Endothelial cell of umbilical vein (primary cell): ENCODE results near the gene PCGF1. TPM values are rescaled to one million over a fixed set of nuclear protein-coding genes. Genes with fewer than 3 reads are reported as not detected.
A peak's percentile ranks its signal among the peaks of the same experiment; 100 is the strongest.

ENCODE experiments used
- BruUV-seq: library from RNA; stranded (reverse); fragments of 400-500 nt; replicated peaks from 2 replicates; lab custom pipeline; 2021; lab: Mats Ljungman, UMichigan
- CTCF ChIA-PET: fragments of 300-600, 350-600 bp; sonication (Branson Sonifier 250); formaldehyde crosslinking; loops from one replicate; lab custom pipeline; 2021; ENCODE audit warnings: antibody characterized with exemption, inconsistent platforms; lab: Charles Lee
- POLR2A ChIA-PET: fragments of 300-600, 350-600 bp; sonication (Branson Sonifier 250); formaldehyde crosslinking; loops from one replicate; lab custom pipeline; 2021; ENCODE audit warnings: antibody characterized with exemption, inconsistent platforms; lab: Charles Lee
- DNase-seq: peaks from one replicate; pipeline ENCODE4 v3.0.0-alpha.2; 2011; ENCODE audit warnings: low read depth, low spot score
- FAIRE-seq: peaks from 2 replicates; lab custom pipeline; 2011; peaks lifted over from hg19 to GRCh38; lab: Jason Lieb, UNC
- H2AFZ ChIP-seq: 2 replicates; pipeline ENCODE4 v1.6.0; 2012; ENCODE audit warnings: low read depth, low read length, control low read depth, inconsistent platforms
- H3K27ac ChIP-seq: 2 replicates; pipeline ENCODE4 v1.5.1; 2011; ENCODE audit warnings: low read depth, mild to moderate bottlenecking, control low read depth, low read length, moderate library complexity; ENCODE audit not compliant: insufficient read depth
- H3K27me3 ChIP-seq, 2 experiments: 2 replicates each; pipeline versions ENCODE4 v1.6.0 to v1.6.1; 2011; ENCODE audit warnings: low read length in 2 of 2, mixed read lengths in 1 of 2; ENCODE audit not compliant: control insufficient read depth in 2 of 2, insufficient read depth in 2 of 2
- H3K36me3 ChIP-seq, 2 experiments: 2 replicates in 1 of 2; 3 replicates in 1 of 2; pipeline ENCODE4 v1.5.1; 2011; ENCODE audit warnings: low read length in 2 of 2, mild to moderate bottlenecking in 1 of 2, moderate library complexity in 1 of 2; ENCODE audit not compliant: control insufficient read depth in 2 of 2, insufficient read depth in 2 of 2; ENCODE audit errors: extremely low read depth in 1 of 2
- H3K4me1 ChIP-seq: 3 replicates; pipeline ENCODE4 v1.5.1; 2011; ENCODE audit warnings: mild to moderate bottlenecking, low read length; ENCODE audit not compliant: control insufficient read depth, insufficient read depth; ENCODE audit errors: extremely low read depth
- H3K4me2 ChIP-seq: 2 replicates; pipeline ENCODE4 v1.6.1; 2011; ENCODE audit warnings: low read length, control low read depth, mixed read lengths; ENCODE audit not compliant: insufficient read depth
- H3K4me3 ChIP-seq, 3 experiments: fragments of 200-600 bp in 1 of 3; sonication (generic), shearing (Covaris generic) in 1 of 3; replicated peaks in 1 of 3; 2 replicates each; pipeline ENCODE4 v1.5.1; 2011 to 2016; ENCODE audit warnings: control low read depth in 3 of 3, low read length in 3 of 3, mild to moderate bottlenecking in 2 of 3, inconsistent platforms in 1 of 3, low read depth in 1 of 3, moderate library complexity in 1 of 3; ENCODE audit not compliant: insufficient read depth in 1 of 3
- H3K79me2 ChIP-seq: 2 replicates; pipeline ENCODE4 v1.6.0; 2012; ENCODE audit warnings: low read length, inconsistent platforms; ENCODE audit not compliant: control insufficient read depth, insufficient read depth
- H3K9ac ChIP-seq: replicated peaks from 2 replicates; pipeline ENCODE3; 2011; ENCODE audit warnings: low read length, control low read depth; ENCODE audit not compliant: insufficient read depth; ENCODE audit errors: extremely low read depth
- H3K9me1 ChIP-seq: replicated peaks from 3 replicates; pipeline ENCODE4 v1.6.0; 2011; ENCODE audit warnings: mild to moderate bottlenecking, low read length; ENCODE audit not compliant: control insufficient read depth, insufficient read depth; ENCODE audit errors: extremely low read depth
- H3K9me3 ChIP-seq: replicated peaks from 2 replicates; pipeline ENCODE4 v1.5.1; 2012; ENCODE audit warnings: low read length, inconsistent platforms; ENCODE audit not compliant: control insufficient read depth, insufficient read depth
- H4K20me1 ChIP-seq: replicated peaks from 2 replicates; pipeline ENCODE3; 2011; ENCODE audit warnings: mild to moderate bottlenecking, low read length; ENCODE audit not compliant: control insufficient read depth, insufficient read depth; ENCODE audit errors: extremely low read depth
- EZH2 ChIP-seq: IDR thresholded peaks from 2 replicates; pipeline ENCODE4 v1.6.1; 2012; ENCODE audit warnings: borderline replicate concordance, low read depth, mild to moderate bottlenecking, moderate library complexity, low read length, inconsistent platforms; ENCODE audit not compliant: severe bottlenecking
- FOS ChIP-seq: IDR thresholded peaks from 2 replicates; pipeline ENCODE4 v1.6.1; 2011; ENCODE audit warnings: mild to moderate bottlenecking, low read length, moderate library complexity, borderline replicate concordance; ENCODE audit not compliant: insufficient read depth
- GATA2 ChIP-seq: IDR thresholded peaks from 2 replicates; pipeline ENCODE4 v1.7.0; 2011; ENCODE audit warnings: low read depth, mild to moderate bottlenecking, moderate library complexity, mixed read lengths, low read length; ENCODE audit not compliant: insufficient read length, insufficient read depth
- JUN ChIP-seq: IDR thresholded peaks from 2 replicates; pipeline ENCODE4 v1.6.1; 2011; ENCODE audit warnings: borderline replicate concordance, low read depth; ENCODE audit not compliant: insufficient read length, insufficient read depth
- MYC ChIP-seq: IDR thresholded peaks from one replicate; pipeline ENCODE4 v1.6.1; 2011; ENCODE audit warnings: mild to moderate bottlenecking, low read depth, low read length
- POLR2A ChIP-seq: IDR thresholded peaks from 2 replicates; pipeline ENCODE4 v1.6.1; 2012; ENCODE audit warnings: low read depth, mild to moderate bottlenecking, control low read depth, low read length
- POLR2AphosphoS5 ChIP-seq: IDR thresholded peaks from 2 replicates; pipeline ENCODE4 v1.6.1; 2012; ENCODE audit warnings: low read depth, mild to moderate bottlenecking, control low read depth, low read length, moderate library complexity; ENCODE audit not compliant: insufficient read depth
- dilution Hi-C: fragments of 300-500 bp; cut with MboI; formaldehyde crosslinking; loops from one replicate; pipeline ENCODE4 v1.15.0; 2019; ENCODE audit warnings: low sequenced_read_pairs; ENCODE audit not compliant: extremely low pct_ligation_motif_present
- intact Hi-C: fragments of 100-400 bp; cut with micrococcal nuclease; formaldehyde crosslinking; loops from one replicate; pipeline ENCODE4 v1.10.0; 2022
- polyA plus RNA-seq, 4 experiments: library from polyadenylated mRNA; depleted of rRNA in 3 of 4; stranded (reverse) in 3 of 4; unstranded in 1 of 4; fragments of >200 nt; gene quantifications; 2 replicates each; pipeline versions ENCODE4 v1.2.1 to v1.2.3, GENCODE V29; 2011 to 2012; ENCODE audit warnings: missing spikeins in 1 of 4
- total RNA-seq: library from RNA; stranded (reverse); gene quantifications from 2 replicates; pipeline ENCODE4 v1.2.3, GENCODE V29; 2021
- TF ChIP-seq, protein P1 (sequence below), 2 donors: IDR thresholded peaks; 1 replicate in 1 of 2; 2 replicates in 1 of 2; pipeline ENCODE4 v1.5.1; 2011; ENCODE audit warnings: low read length in 2 of 2, mild to moderate bottlenecking in 2 of 2, moderate library complexity in 2 of 2, control low read depth in 1 of 2, inconsistent platforms in 1 of 2, low read depth in 1 of 2; ENCODE audit not compliant: insufficient read depth in 1 of 2; ENCODE audit errors: extremely low read depth in 1 of 2
- TF ChIP-seq, protein P2 (sequence below): IDR thresholded peaks from 2 replicates; pipeline ENCODE4 v1.6.1; 2011; ENCODE audit not compliant: insufficient read depth, insufficient read length

PCGF1 gene
- total and polyA plus RNA-seq, 2 donors (not counting 3 experiments of a cell fraction or from before 2014, with no cell fraction given), result 17.4 to 19.2 TPM

DNA sequence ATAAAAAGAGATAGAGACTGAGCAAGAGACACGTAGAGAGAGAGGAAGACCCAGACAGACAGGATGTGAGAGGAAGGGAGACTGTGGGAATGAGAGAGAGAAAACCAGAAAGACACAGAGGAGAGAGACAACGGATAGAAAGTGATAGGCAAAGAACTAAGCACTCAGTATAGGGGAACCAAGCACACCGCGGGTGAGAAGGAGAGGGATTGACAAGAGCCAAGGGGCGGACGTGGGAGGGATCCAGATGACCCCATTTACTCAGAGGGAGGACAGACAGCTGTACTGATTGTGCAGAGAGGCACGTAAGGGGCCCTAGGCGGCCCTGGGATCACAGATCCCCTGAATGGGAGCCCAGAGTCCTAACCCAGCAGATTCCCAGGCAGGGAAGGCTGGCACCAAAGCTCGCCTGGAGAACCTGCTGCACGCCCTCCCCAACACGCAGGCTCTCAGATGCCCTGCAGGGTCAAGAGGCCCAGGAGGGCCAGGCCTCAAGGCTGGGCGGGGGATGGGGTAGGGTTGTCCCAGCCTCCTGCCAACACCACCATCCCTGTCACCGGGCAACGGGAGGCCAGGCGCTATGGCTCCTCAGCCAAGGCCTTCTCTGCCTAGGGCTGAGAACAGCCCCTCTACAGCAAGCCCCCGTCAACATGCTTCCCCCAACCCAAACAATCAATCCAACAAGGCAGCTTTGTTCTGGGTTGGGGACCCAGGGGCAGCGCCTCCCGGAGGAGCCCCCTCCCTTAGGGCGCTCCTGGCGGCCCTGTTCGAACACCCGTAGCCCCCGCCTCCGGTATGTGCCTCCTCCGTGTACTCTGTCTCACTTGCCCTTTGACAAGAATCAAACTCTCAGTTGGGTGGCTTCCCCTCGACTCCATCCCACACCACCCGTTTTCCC lies 45.7 kb upstream of the PCGF1 start:
- no peak overlapping the region for H3K27ac ChIP-seq
- H3K4me1 ChIP-seq, result peaks cover 17% of the 10 kb centered on the region
- DNase-seq, result no peak
- no peaks in the 10 kb centered on the region for H4K20me1 ChIP-seq
- intact Hi-C loops, result no loop called here
- H3K27me3 ChIP-seq, result peaks cover 1 to 4% of the 10 kb centered on the region in 2 experiments
- dilution Hi-C loops, result no loop called here
- H3K4me3 ChIP-seq, result no peak overlapping the region
- no peak for FAIRE-seq
- ChIA-PET CTCF (interaction anchor here (0.9 kb wide), 1 partner anchor 49 kb away, joined by 3 read pairs; no protein-coding TSS in a partner anchor), POLR2A (no interaction called here)
- no peaks in the 10 kb centered on the region for H3K79me2 ChIP-seq
- H3K36me3 ChIP-seq, result peaks cover 0 to 4% of the 10 kb centered on the region in 2 experiments
- no peak overlapping the region for H3K9ac ChIP-seq
- H3K4me2 ChIP-seq, result no peak overlapping the region
- peak overlapping the region; percentile 98 for H2AFZ ChIP-seq
- BruUV-seq, result no TSS peak
- no peak for TF ChIP-seq JUN
- no peak for TF ChIP-seq EZH2
- TF ChIP-seq, protein P1, sequence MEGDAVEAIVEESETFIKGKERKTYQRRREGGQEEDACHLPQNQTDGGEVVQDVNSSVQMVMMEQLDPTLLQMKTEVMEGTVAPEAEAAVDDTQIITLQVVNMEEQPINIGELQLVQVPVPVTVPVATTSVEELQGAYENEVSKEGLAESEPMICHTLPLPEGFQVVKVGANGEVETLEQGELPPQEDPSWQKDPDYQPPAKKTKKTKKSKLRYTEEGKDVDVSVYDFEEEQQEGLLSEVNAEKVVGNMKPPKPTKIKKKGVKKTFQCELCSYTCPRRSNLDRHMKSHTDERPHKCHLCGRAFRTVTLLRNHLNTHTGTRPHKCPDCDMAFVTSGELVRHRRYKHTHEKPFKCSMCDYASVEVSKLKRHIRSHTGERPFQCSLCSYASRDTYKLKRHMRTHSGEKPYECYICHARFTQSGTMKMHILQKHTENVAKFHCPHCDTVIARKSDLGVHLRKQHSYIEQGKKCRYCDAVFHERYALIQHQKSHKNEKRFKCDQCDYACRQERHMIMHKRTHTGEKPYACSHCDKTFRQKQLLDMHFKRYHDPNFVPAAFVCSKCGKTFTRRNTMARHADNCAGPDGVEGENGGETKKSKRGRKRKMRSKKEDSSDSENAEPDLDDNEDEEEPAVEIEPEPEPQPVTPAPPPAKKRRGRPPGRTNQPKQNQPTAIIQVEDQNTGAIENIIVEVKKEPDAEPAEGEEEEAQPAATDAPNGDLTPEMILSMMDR (IDR thresholded peaks at IDR 0.05; ENCODE audit: extremely low read depth in 1 of 2, insufficient read depth in 1 of 2, low read depth in 1 of 2, low read length in 2 of 2), result no peak
- no peak for TF ChIP-seq POLR2A
- TF ChIP-seq MYC, result no peak
- TF ChIP-seq GATA2, result no peak
- no peak for TF ChIP-seq FOS
- no peak for TF ChIP-seq POLR2AphosphoS5
- TF ChIP-seq, protein P2, sequence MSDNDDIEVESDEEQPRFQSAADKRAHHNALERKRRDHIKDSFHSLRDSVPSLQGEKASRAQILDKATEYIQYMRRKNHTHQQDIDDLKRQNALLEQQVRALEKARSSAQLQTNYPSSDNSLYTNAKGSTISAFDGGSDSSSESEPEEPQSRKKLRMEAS, result no peak
- no peaks in the 10 kb centered on the region for H3K9me1 ChIP-seq
- no peaks in the 10 kb centered on the region for H3K9me3 ChIP-seq
